NCI-H187 treated with DMSO at 0.1 percent for 48 hours (cell line): Measurements from ENCODE around the gene CASP6.

ENCODE experiments used
- DNase-seq: peaks from one replicate; lab custom pipeline; 2025; lab: John Stamatoyannopoulos, UW

The CASP6 gene

GRCh38 chr4:109671350-109671749, 31.9 kb downstream of the CASP6 start:
- no peak for DNase-seq

DNA sequence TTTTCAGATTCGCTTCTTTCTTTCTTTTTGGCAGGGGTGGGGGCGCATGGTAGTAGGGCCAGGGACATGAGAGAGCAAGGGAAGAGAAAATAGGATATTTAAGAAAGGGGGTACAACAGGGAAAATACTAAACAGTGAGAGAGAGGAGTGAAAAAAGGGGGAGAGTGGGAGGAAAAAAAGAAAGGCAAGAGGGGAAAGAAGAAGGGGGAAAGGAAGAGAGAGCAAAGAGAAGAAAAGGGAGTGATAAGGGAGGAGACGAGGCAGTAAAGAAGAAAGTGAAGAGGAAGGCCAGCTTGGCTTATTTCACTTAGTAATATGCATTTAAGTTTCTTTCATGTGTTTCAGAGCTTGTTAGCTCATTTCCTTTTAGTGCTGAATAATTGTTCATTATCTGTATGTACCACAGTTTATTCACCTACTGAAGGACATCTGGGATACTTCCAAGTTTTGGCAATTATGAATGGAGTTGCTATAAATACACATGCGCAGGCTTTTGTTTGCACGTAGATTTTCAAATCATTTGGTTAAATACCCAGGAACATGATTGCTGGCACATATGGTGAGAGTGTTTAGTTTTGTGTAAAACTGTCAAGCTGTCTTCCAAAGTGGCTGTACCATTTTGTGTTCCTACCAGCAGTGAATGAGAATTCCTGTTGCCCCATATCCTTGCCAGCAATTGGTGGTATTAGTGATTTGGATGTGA, 37.3 kb downstream of the CASP6 start:
- DNase-seq, result no peak

- DNase-seq, result no peak
Observed at GRCh38 chr4:109662771-109663170, 40.5 kb downstream of the CASP6 start.

- DNase-seq, result no peak
Observed at GRCh38 chr4:109662116-109662515, 41.1 kb downstream of the CASP6 start.

DNA sequence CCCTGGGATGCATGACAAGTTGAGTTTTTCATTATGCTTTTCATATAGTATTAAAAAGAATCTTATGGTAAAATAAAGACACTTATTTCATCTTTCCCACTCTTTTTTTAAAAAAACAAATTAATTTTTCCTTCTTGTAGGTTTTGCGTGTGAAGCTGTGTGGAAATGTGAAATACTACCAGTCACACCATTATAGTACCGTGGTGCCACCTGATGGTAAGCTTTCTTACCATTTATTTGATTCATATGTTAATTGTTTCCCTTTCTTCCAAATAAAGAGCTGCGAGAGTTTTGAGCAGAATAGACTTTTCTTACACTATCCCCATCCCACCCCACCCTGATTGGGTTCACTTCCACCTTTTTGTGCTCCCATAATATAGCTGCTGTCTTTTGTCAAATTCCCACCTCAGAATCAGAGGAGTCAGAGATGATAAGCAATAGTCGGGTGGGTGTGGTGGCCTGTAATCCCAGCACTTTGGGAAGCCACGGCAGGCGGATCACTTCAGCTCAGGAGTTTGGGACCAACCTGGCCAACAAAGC, 44.3 kb downstream of the CASP6 start:
- DNase-seq, result no peak

DNA sequence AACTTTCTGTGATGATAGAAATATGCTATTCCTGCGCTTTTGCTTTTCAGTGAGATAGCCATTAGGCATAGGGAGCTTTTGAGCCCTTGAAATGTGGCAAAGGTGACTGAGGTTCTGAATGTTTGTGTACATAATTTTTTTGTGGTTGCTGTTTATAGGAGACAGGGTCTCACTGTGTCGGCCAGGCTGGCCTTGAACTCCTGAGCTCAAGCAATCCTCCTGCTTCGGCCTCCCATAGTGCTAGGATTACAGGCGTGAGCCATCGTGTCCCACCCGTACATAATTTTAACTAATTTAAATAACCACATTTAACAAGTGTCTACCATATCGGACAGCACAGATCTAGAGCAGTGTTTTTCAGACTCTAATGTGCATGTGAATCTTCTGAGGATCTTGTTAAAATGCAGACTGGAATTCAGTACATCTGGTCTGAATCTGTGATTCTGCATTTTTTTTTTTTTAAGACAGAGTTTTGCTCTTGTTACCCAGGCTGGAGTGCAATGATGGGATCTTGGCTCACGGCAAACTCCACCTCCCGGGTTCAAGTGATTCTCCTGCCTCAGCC, 45.3 kb downstream of the CASP6 start:
- DNase-seq, result no peak

DNA sequence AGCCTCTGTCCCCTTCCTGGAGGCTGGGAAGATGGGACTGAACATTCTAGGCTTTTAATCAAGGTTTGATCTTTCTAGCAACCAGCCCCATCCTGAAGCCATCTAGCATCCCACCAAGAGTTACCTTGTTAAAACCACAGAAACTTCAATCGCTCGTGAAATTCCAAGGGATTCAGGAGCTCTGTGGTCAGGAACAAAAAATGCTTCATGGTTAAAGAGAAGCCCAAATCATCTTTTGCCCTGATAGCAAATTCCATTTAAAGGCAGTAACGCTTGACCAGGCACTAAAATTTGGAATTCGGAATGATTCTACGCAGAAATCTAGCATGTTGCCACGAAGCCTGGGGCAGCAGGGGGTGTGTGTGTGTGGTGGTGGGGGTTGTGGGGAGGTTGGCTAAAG, 47.8 kb downstream of the CASP6 start:
- no peak for DNase-seq

- DNase-seq, result no peak
Observed at GRCh38 chr4:109649872-109650271, 53.4 kb downstream of the CASP6 start.

GRCh38 chr4:109648997-109649575, 54.2 kb downstream of the CASP6 start:
- DNase-seq, result no peak

DNA sequence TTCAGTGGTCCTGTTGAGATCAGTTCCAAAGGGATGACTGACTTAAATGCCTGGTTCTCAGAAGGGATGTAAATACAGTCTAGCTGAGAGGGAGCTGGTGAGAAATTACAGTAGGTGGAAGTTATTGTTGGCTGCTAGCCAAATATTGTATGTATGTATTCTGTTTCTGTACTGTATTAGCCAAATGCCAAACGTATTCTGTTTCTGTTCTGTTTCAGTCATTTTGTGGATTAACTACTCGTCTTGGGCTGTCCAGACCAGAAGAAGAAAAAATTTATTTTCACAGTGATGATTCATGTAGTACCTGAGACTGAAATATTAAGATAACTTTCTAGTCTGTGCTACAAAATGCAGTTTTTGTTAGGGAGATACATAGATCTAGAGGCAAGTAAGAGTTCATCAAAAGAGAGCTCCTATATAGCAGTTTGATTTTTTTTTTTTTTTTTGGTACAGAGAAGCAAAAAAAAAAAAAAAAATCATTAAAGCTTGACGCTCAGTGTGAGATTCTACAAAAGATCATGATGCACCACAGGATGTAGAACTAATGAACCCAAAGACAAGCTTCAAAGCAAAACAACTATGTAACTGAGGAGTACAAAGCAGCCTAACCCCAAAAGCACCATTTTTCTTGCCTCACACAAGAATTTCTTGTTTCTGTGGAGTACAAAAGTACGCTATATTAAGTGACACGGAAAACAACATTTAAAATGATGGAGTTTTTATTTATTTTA, 54.8 kb downstream of the CASP6 start:
- no peak for DNase-seq

DNA sequence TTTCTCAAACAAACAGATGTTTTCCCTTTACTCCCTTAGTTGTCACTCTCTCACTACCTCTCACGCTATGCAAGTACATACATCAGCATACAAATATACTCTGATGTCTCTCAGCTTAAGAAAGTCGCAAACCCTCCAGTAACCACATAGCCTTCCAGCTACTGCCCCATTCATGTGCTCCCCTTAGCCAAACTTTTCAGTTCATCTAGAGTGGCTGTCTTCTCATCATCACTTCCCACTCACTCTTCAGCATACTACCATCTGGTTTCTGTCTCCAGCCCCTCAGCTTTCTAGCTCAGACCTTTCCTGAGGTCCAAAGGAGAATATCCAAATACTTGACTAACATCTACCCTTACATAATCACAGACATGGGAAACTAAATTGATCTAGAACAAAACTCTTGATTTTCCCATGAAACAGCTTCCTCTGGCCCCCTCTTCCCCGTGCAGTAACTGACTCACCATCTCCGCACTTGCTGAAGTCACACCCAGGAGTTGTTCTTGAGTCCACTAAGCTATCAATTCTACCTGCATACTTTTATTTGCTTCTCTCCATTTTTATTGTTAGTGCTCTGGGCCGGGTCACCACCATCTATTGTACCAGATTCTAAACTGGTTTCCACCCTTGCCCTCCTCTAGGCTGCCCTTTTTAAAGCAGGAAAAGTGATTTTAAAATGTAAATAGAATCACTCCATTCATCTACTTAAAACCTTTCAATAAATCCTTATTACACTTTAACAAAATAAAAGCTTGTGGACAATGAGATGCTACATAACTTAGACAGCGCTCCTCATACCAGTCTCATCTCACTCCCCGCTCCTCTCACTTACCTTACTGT, 57.2 kb downstream of the CASP6 start:
- no peak for DNase-seq

DNA sequence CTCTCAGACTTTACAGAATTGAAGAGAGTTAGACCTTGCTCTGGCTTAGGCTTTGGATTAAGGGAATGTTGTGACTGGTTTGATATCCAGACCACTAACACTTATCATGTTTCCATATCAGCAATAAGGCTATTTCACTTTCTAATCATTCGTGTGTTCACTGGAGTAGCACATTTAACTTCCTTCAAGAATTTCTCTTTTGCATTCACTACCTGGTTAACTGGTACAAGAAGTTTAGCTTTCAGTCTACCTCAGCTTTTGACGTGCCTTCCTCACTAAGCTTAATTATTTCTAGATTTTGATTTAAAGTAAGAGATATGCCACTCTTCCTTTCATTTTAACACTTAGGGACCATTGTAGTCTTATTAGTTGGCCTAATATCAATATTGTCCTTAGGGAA, 62.6 kb downstream of the CASP6 start:
- no peak for DNase-seq
